AG04450 (cell line): Measurements from ENCODE around the gene REM2. TPM values are rescaled to one million over a fixed set of nuclear protein-coding genes. Genes with fewer than 3 reads are reported as not detected.

Experiments used
- CTCF ChIA-PET: fragments of 300-600, 350-600 bp; formaldehyde crosslinking; extraction: SDS; loops from one replicate; lab custom pipeline; 2022; ENCODE audit warnings: antibody characterized with exemption, inconsistent platforms; lab: Charles Lee
- POLR2A ChIA-PET: fragments of 350-600 bp; formaldehyde crosslinking; extraction: SDS; loops from one replicate; lab custom pipeline; 2021; ENCODE audit warnings: antibody characterized with exemption, inconsistent platforms; lab: Yijun Ruan, JAX
- DNase-seq: peaks from one replicate; pipeline ENCODE4 v3.0.0-alpha.2; 2011; ENCODE audit warnings: low read depth, low spot score
- H3K27ac ChIP-seq: one replicate; pipeline ENCODE4 v1.5.1; 2012; ENCODE audit warnings: low read depth, low read length, control low read depth
- H3K27me3 ChIP-seq: one replicate; pipeline ENCODE4 v1.6.0; 2012; ENCODE audit warnings: low read length; ENCODE audit not compliant: control insufficient read depth, insufficient read depth
- H3K4me3 ChIP-seq: 2 replicates; pipeline ENCODE4 v1.5.1; 2011; ENCODE audit warnings: mild to moderate bottlenecking, low read depth, low read length, control low read depth
- H3K9me3 ChIP-seq: 2 replicates; pipeline ENCODE4 v1.5.1; 2012; ENCODE audit warnings: low read length; ENCODE audit not compliant: control insufficient read depth, insufficient read depth
- CTCF ChIP-seq: IDR thresholded peaks from 2 replicates; pipeline ENCODE4 v1.5.1; 2011; ENCODE audit warnings: low read depth, low read length, control low read depth, inconsistent platforms
- polyA plus RNA-seq: library from polyadenylated mRNA; depleted of rRNA; stranded (reverse); fragments of >200 nt; gene quantifications from 2 replicates; pipeline ENCODE4 v1.2.3, GENCODE V29; 2011

The REM2 gene
- polyA plus RNA-seq, 1 experiment: 0.19 TPM

GRCh38 chr14:22872033-22872832, 10.8 kb upstream of the REM2 start:
- TF ChIP-seq CTCF: peak; percentile 96
- peak; percentile 58 for DNase-seq
- Histone ChIP-seq H3K4me3 (peak overlapping the region; percentile 80), H3K27me3 (no peaks in the 10 kb centered on the region), H3K9me3 (no peaks in the 10 kb centered on the region; the same call in 1 of the 2 replicates), H3K27ac (peak overlapping the region; percentile 91)
- ChIA-PET CTCF (interaction anchor here (0.5 to 5.2 kb wide), 44 partner anchors 11 to 1401 kb away, joined by 3 to 110 read pairs (median 4); partner anchors contain the start of genes OXA1L, PRMT5, RBM23 and REM2), POLR2A (interaction anchor here (0.8 to 1.3 kb wide), 3 partner anchors 12 to 105 kb away, joined by 4 to 10 read pairs (median 5); no protein-coding TSS in a partner anchor)

- Histone ChIP-seq H3K27ac (peak overlapping the region; percentile 91), H3K4me3 (peak overlapping the region; percentile 80), H3K9me3 (no peaks in the 10 kb centered on the region; the same call in 1 of the 2 replicates), H3K27me3 (no peaks in the 10 kb centered on the region)
- CTCF ChIA-PET: interaction anchor here (0.5 to 5.2 kb wide), 42 partner anchors 12 to 1402 kb away, joined by 3 to 110 read pairs (median 5); partner anchors contain the start of genes OXA1L, PRMT5, RBM23 and REM2
- POLR2A ChIA-PET: no interaction called here
- DNase-seq: no peak
- TF ChIP-seq CTCF: no peak
Measured at GRCh38 chr14:22872833-22873520, 10.0 kb upstream of the REM2 start.

GRCh38 chr14:22875003-22875747, 7.8 kb upstream of the REM2 start:
- Histone ChIP-seq H3K27ac (no peak overlapping the region), H3K27me3 (no peaks in the 10 kb centered on the region), H3K9me3 (no peaks in the 10 kb centered on the region; the same call in 1 of the 2 replicates), H3K4me3 (no peak overlapping the region)
- ChIA-PET CTCF (interaction anchor here (1.2 to 4.6 kb wide), 2 partner anchors 10 to 25 kb away, joined by 6 to 110 read pairs; partner anchors contain the start of gene REM2), POLR2A (no interaction called here)
- no peak for TF ChIP-seq CTCF
- DNase-seq: no peak

- H3K27ac ChIP-seq: no peak overlapping the region
- H3K4me3 ChIP-seq: no peak overlapping the region
- ChIA-PET CTCF (interaction anchor here (1.2 kb wide), 1 partner anchor 24 kb away, joined by 6 read pairs; no protein-coding TSS in a partner anchor), POLR2A (no interaction called here)
- H3K27me3 ChIP-seq: no peaks in the 10 kb centered on the region
- H3K9me3 ChIP-seq: no peaks in the 10 kb centered on the region; the same call in 1 of the 2 replicates
- TF ChIP-seq CTCF: no peak
- no peak for DNase-seq
Measured at GRCh38 chr14:22875748-22876319, 7.2 kb upstream of the REM2 start.
